Neural cell (in vitro differentiated cells): Measurements from ENCODE around the gene TRAPPC13. TPM values are rescaled to one million over a fixed set of nuclear protein-coding genes. Genes with fewer than 3 reads are reported as not detected.

Experiments used
- H2AFZ ChIP-seq: fragments of 200-600, 300-800 bp; sonication (generic), shearing (Covaris generic); 2 replicates; pipeline ENCODE4 v1.6.0; 2014; ENCODE audit warnings: low read depth, mild to moderate bottlenecking, antibody characterized with exemption, low read length, moderate library complexity
- H3F3A ChIP-seq: fragments of 200-600 bp; shearing (Covaris generic); 2 replicates; pipeline ENCODE4 v1.6.1; 2016; ENCODE audit warnings: mild to moderate bottlenecking, moderate library complexity, mixed read lengths, antibody characterized with exemption, low read length; ENCODE audit not compliant: insufficient read depth, poor library complexity, severe bottlenecking
- H3K27ac ChIP-seq: fragments of 200-600, 300-800 bp; sonication (generic), shearing (Covaris generic); 2 replicates; pipeline ENCODE4 v1.5.1; 2014; ENCODE audit warnings: mild to moderate bottlenecking, low read length, moderate library complexity
- H3K27me3 ChIP-seq: fragments of 300-800, 200-600 bp; sonication (generic), shearing (Covaris generic); 2 replicates; pipeline ENCODE4 v1.6.0; 2014; ENCODE audit warnings: mild to moderate bottlenecking, low read depth, low read length, moderate library complexity; ENCODE audit not compliant: insufficient read depth
- H3K36me3 ChIP-seq: fragments of 300-800, 200-600 bp; sonication (generic), shearing (Covaris generic); 2 replicates; pipeline ENCODE4 v1.5.1; 2014; ENCODE audit warnings: mild to moderate bottlenecking, antibody characterized with exemption, low read length, moderate library complexity; ENCODE audit not compliant: insufficient read depth
- H3K4me2 ChIP-seq: fragments of 300-800, 200-600 bp; sonication (generic), shearing (Covaris generic); 2 replicates; pipeline ENCODE4 v1.6.0; 2014; ENCODE audit warnings: mild to moderate bottlenecking, low read length
- H3K4me3 ChIP-seq: fragments of 300-800, 200-600 bp; sonication (generic), shearing (Covaris generic); 2 replicates; pipeline ENCODE4 v1.5.1; 2014; ENCODE audit warnings: mild to moderate bottlenecking, low read length, moderate library complexity
- H3K79me2 ChIP-seq: fragments of 200-600 bp; shearing (Covaris generic); replicated peaks from 2 replicates; pipeline ENCODE4 v1.6.0; 2014; ENCODE audit warnings: mild to moderate bottlenecking, low read length, moderate library complexity; ENCODE audit not compliant: insufficient read depth
- H3K9ac ChIP-seq: fragments of 300-800, 200-600 bp; sonication (generic), shearing (Covaris generic); 2 replicates; pipeline ENCODE4 v1.6.1; 2016; ENCODE audit warnings: mild to moderate bottlenecking, low read length, mixed read lengths
- H3K9me2 ChIP-seq: fragments of 200-600 bp; shearing (Covaris generic); 2 replicates; pipeline ENCODE4 v1.6.1; 2016; ENCODE audit warnings: mild to moderate bottlenecking, low read length, mixed read lengths; ENCODE audit not compliant: insufficient read depth
- H3K9me3 ChIP-seq: fragments of 200-600, 300-800 bp; sonication (generic), shearing (Covaris generic); 2 replicates; pipeline ENCODE4 v1.6.1; 2016; ENCODE audit warnings: mild to moderate bottlenecking, mixed run types, low read length, moderate library complexity, mixed read lengths
- H4K20me1 ChIP-seq: fragments of 200-600 bp; shearing (Covaris generic); 2 replicates; pipeline ENCODE4 v1.6.1; 2016; ENCODE audit warnings: mild to moderate bottlenecking, mixed run types; ENCODE audit not compliant: insufficient read depth
- CTCF ChIP-seq: fragments of 450-650 bp; IDR thresholded peaks from 2 replicates; pipeline ENCODE4 v1.5.1; 2014; ENCODE audit warnings: antibody characterized with exemption, mild to moderate bottlenecking, moderate library complexity; ENCODE audit not compliant: poor library complexity, severe bottlenecking
- EP300 ChIP-seq: fragments of 450-650 bp; conservative IDR thresholded peaks from 2 replicates; pipeline ENCODE4 v1.6.1; 2014; ENCODE audit warnings: antibody characterized with exemption, mild to moderate bottlenecking, moderate library complexity; ENCODE audit not compliant: poor library complexity, severe bottlenecking
- EZH2 ChIP-seq: fragments of 200-600, 300-800 bp; shearing (Covaris generic), sonication (generic); IDR thresholded peaks from 2 replicates; pipeline ENCODE4 v1.6.1; 2014; ENCODE audit warnings: antibody characterized with exemption, low read length, borderline replicate concordance, mild to moderate bottlenecking; ENCODE audit not compliant: insufficient read depth, poor library complexity, severe bottlenecking
- MXI1 ChIP-seq: fragments of 450-650 bp; conservative IDR thresholded peaks from 2 replicates; pipeline ENCODE4 v1.6.1; 2014; ENCODE audit warnings: antibody characterized with exemption, mild to moderate bottlenecking; ENCODE audit not compliant: poor library complexity, severe bottlenecking
- POLR2AphosphoS5 ChIP-seq: IDR thresholded peaks from 2 replicates; pipeline ENCODE4 v1.6.1; 2012
- RAD21 ChIP-seq: fragments of 450-650 bp; conservative IDR thresholded peaks from 2 replicates; pipeline ENCODE4 v1.6.1; 2014; ENCODE audit warnings: antibody characterized with exemption, mild to moderate bottlenecking, moderate library complexity
- REST ChIP-seq: IDR thresholded peaks from 2 replicates; pipeline ENCODE4 v1.6.1; 2012; ENCODE audit warnings: borderline replicate concordance
- SMC3 ChIP-seq: fragments of 450-650 bp; conservative IDR thresholded peaks from 2 replicates; pipeline ENCODE4 v1.6.1; 2014; ENCODE audit warnings: antibody characterized with exemption, mild to moderate bottlenecking, moderate library complexity; ENCODE audit not compliant: poor library complexity
- TAF1 ChIP-seq: IDR thresholded peaks from 2 replicates; pipeline ENCODE4 v1.6.1; 2012; ENCODE audit warnings: low read depth
- polyA plus RNA-seq: library from polyadenylated mRNA; depleted of rRNA; stranded (reverse); fragments of >200 nt; gene quantifications from 2 replicates; pipeline ENCODE4 v1.2.3, GENCODE V29; 2014

TRAPPC13 gene
- polyA plus RNA-seq, 1 donor from 2014 or later, result 80.3 TPM

- no peak for TF ChIP-seq REST
- no peak for TF ChIP-seq SMC3
- TF ChIP-seq EZH2, result no peak
- no peak for TF ChIP-seq POLR2AphosphoS5
- no peak for TF ChIP-seq CTCF
- TF ChIP-seq RAD21, result no peak
- TF ChIP-seq TAF1, result no peak
- TF ChIP-seq MXI1, result no peak
- TF ChIP-seq EP300, result no peak
These were observed 43.9 kb downstream of the TRAPPC13 start for GRCh38 chr5:65668696-65669095.

GRCh38 chr5:65672796-65673195 is 48.0 kb downstream of the TRAPPC13 start:
- H2AFZ ChIP-seq, result no peak overlapping the region
- no peak overlapping the region for H3K4me3 ChIP-seq
- TF ChIP-seq POLR2AphosphoS5 (no peak), SMC3 (no peak), TAF1 (no peak), EZH2 (no peak), MXI1 (no peak), CTCF (no peak), RAD21 (no peak), REST (no peak), EP300 (no peak)
- H3K27ac ChIP-seq, result no peak overlapping the region
- H3K36me3 ChIP-seq, result no peaks in the 10 kb centered on the region
- no peak overlapping the region for H3K4me2 ChIP-seq
- H3K27me3 ChIP-seq, result no peaks in the 10 kb centered on the region
- no peak overlapping the region for H3K9ac ChIP-seq
- H3K9me3 ChIP-seq, result no peaks in the 10 kb centered on the region
- no peaks in the 10 kb centered on the region for H3K9me2 ChIP-seq
- no peaks in the 10 kb centered on the region for H4K20me1 ChIP-seq
- H3K79me2 ChIP-seq, result no peaks in the 10 kb centered on the region
- no peaks in the 10 kb centered on the region for H3F3A ChIP-seq

More at GRCh38 chr5:65668696-65669095, 43.9 kb downstream of the TRAPPC13 start:
- Histone ChIP-seq H3K9me3 (no peaks in the 10 kb centered on the region), H3K4me2 (no peak overlapping the region), H3F3A (no peaks in the 10 kb centered on the region), H2AFZ (no peak overlapping the region), H3K27ac (no peak overlapping the region), H3K4me3 (no peak overlapping the region), H4K20me1 (no peaks in the 10 kb centered on the region), H3K79me2 (no peaks in the 10 kb centered on the region), H3K9ac (no peak overlapping the region), H3K36me3 (peaks cover 4% of the 10 kb centered on the region), H3K27me3 (no peaks in the 10 kb centered on the region), H3K9me2 (no peaks in the 10 kb centered on the region)
